HepG2 (cell line): Measurements from ENCODE around the gene MTHFSD. TPM values are rescaled to one million over a fixed set of nuclear protein-coding genes. Genes with fewer than 3 reads are reported as not detected.
A peak's percentile ranks its signal among the peaks of the same experiment; 100 is the strongest.

Source experiments
- ATAC-seq: fragments of 200-7000 bp; cut with Tn5 transposase; 3 replicates; pipeline ENCODE4 v1.9.1; 2020; ENCODE audit warnings: mild to moderate bottlenecking, moderate library complexity
- BruUV-seq: library from RNA; stranded (reverse); fragments of 400-500 nt; replicated peaks from 2 replicates; lab custom pipeline; 2021; lab: Mats Ljungman, UMichigan
- CTCF ChIA-PET: fragments of 300-600 bp; formaldehyde crosslinking; extraction: SDS; loops from one replicate; lab custom pipeline; 2021; ENCODE audit warnings: low total read pairs, inconsistent platforms, low intra/inter-chr PET ratio; lab: Yijun Ruan, JAX
- POLR2A ChIA-PET: fragments of 350-600 bp; sonication (Branson Sonifier 250); formaldehyde crosslinking; loops from one replicate; lab custom pipeline; 2020; ENCODE audit warnings: antibody characterized with exemption, inconsistent platforms; lab: Yijun Ruan, JAX
- DNase-seq: peaks from one replicate; pipeline ENCODE4 v3.0.0-alpha.2; 2015; ENCODE audit warnings: low spot score
- FAIRE-seq: peaks from 3 replicates; lab custom pipeline; 2011; peaks lifted over from hg19 to GRCh38; lab: Jason Lieb, UNC
- H2AFZ ChIP-seq: one replicate; pipeline ENCODE4 v1.6.1; 2011; ENCODE audit warnings: low read length, inconsistent platforms
- H3K27ac ChIP-seq: fragments of 300-600 bp; 3 replicates; pipeline ENCODE4 v1.8.0; 2011; ENCODE audit warnings: mixed run types, mild to moderate bottlenecking, mixed read lengths, low read length, inconsistent platforms; ENCODE audit not compliant: insufficient read depth; ENCODE audit errors: extremely low read length
- H3K27me3 ChIP-seq, 2 experiments: fragments of 200-600 bp in 1 of 2; 2 replicates in 1 of 2; 3 replicates in 1 of 2; pipeline versions ENCODE4 v1.6.0 to v1.8.0; 2011; ENCODE audit warnings: low read length in 2 of 2, mild to moderate bottlenecking in 2 of 2, moderate library complexity in 2 of 2, inconsistent platforms in 1 of 2; ENCODE audit not compliant: insufficient read depth in 2 of 2, control insufficient read depth in 1 of 2
- H3K36me3 ChIP-seq, 2 experiments: fragments of 200-600 bp in 1 of 2; replicated peaks in 1 of 2; 2 replicates in 1 of 2; 3 replicates in 1 of 2; pipeline versions ENCODE4 v1.5.1 to v1.8.0; 2011; ENCODE audit warnings: low read length in 2 of 2, inconsistent platforms in 1 of 2; ENCODE audit not compliant: insufficient read depth in 2 of 2, control insufficient read depth in 1 of 2
- H3K4me1 ChIP-seq: 2 replicates; pipeline ENCODE4 v1.5.1; 2012; ENCODE audit warnings: low read length, inconsistent platforms; ENCODE audit not compliant: insufficient read depth
- H3K4me2 ChIP-seq: 2 replicates; pipeline ENCODE4 v1.6.0; 2011; ENCODE audit warnings: low read depth, low read length, inconsistent platforms
- H3K4me3 ChIP-seq, 3 experiments: fragments of 200-600 bp in 1 of 3; sonication (generic), shearing (Covaris generic) in 1 of 3; replicated peaks in 1 of 3; 2 replicates each; pipeline ENCODE4 v1.5.1; 2011 to 2016; ENCODE audit warnings: low read length in 3 of 3, inconsistent platforms in 2 of 3, low read depth in 2 of 3, mild to moderate bottlenecking in 2 of 3, control low read depth in 1 of 3, mixed read lengths in 1 of 3; ENCODE audit not compliant: insufficient read depth in 1 of 3
- H3K79me2 ChIP-seq: one replicate; pipeline ENCODE4 v1.6.1; 2011; ENCODE audit warnings: low read length, inconsistent platforms; ENCODE audit not compliant: insufficient read depth
- H3K9ac ChIP-seq: 2 replicates; pipeline ENCODE4 v1.6.0; 2011; ENCODE audit warnings: mild to moderate bottlenecking, low read depth, low read length, inconsistent platforms; ENCODE audit not compliant: insufficient read depth
- H3K9me3 ChIP-seq: 2 replicates; pipeline ENCODE4 v1.5.1; 2012; ENCODE audit warnings: mild to moderate bottlenecking, low read length
- H4K20me1 ChIP-seq: 2 replicates; pipeline ENCODE4 v1.6.0; 2011; ENCODE audit warnings: inconsistent platforms, mild to moderate bottlenecking, low read length, moderate library complexity; ENCODE audit not compliant: insufficient read depth
- EZH2 ChIP-seq: conservative IDR thresholded peaks from 2 replicates; pipeline ENCODE4 v1.6.1; 2012; ENCODE audit warnings: mild to moderate bottlenecking, low read depth, low read length, moderate library complexity
- SAP130 ChIP-seq: IDR thresholded peaks from 2 replicates; pipeline ENCODE4 v1.6.1; 2016; ENCODE audit warnings: low read depth
- TSC22D2 ChIP-seq: sonication (generic); formaldehyde crosslinking; IDR thresholded peaks from 2 replicates; pipeline ENCODE4 v1.5.1; 2020; ENCODE audit warnings: missing genetic modification reagents, mild to moderate bottlenecking, borderline replicate concordance
- WIZ ChIP-seq: sonication (generic); formaldehyde crosslinking; IDR thresholded peaks from 2 replicates; pipeline ENCODE4 v1.5.1; 2020; ENCODE audit warnings: mild to moderate bottlenecking, missing genetic modification reagents
- ZNF124 ChIP-seq: sonication (generic); formaldehyde crosslinking; IDR thresholded peaks from 2 replicates; pipeline ENCODE4 v1.4.0; 2020; ENCODE audit warnings: missing genetic modification reagents
- ZNF263 ChIP-seq: sonication (generic); formaldehyde crosslinking; IDR thresholded peaks from 2 replicates; pipeline ENCODE4 v1.4.0; 2020; ENCODE audit warnings: missing genetic modification reagents
- ZNF432 ChIP-seq: sonication (generic); formaldehyde crosslinking; IDR thresholded peaks from 2 replicates; pipeline ENCODE4 v1.5.0; 2020; ENCODE audit warnings: missing genetic modification reagents, mild to moderate bottlenecking, borderline replicate concordance
- ZNF547 ChIP-seq: sonication (generic); formaldehyde crosslinking; IDR thresholded peaks from 2 replicates; pipeline ENCODE4 v1.5.1; 2020; ENCODE audit warnings: mild to moderate bottlenecking, missing genetic modification reagents
- ZNF614 ChIP-seq: IDR thresholded peaks from 2 replicates; pipeline ENCODE4 v1.6.1; 2018; ENCODE audit warnings: missing biosample characterization, missing genetic modification reagents, inconsistent platforms, borderline replicate concordance
- WGBS: methylation state at CpG from one replicate; pipeline ENCODE4 v1.1.6; 2017; ENCODE audit warnings: low lambda C conversion rate; 5-methylcytosine and 5-hydroxymethylcytosine counted together
- in situ Hi-C: cut with HindIII; loops from 2 replicates; pipeline ENCODE4 v1.10.0; 2017; ENCODE audit warnings: low pct_unique_long_range_greater_than_20kb; ENCODE audit not compliant: extremely low pct_ligation_motif_present
- intact Hi-C: fragments of 100-400 bp; cut with micrococcal nuclease; formaldehyde crosslinking; loops from one replicate; pipeline ENCODE4 v1.10.0; 2022; ENCODE audit not compliant: unreplicated experiment
- polyA plus RNA-seq, 8 experiments: library from polyadenylated mRNA; depleted of rRNA in 3 of 8; stranded (reverse) in 7 of 8; unstranded in 1 of 8; fragments of >200 nt; fragmentation: Illumina TruSeq in 4 of 8; extraction: Trizol in 4 of 8; gene quantifications; 2 replicates each; pipeline versions ENCODE4 v1.2.1 to v1.2.3, GENCODE V29; 2011 to 2016; ENCODE audit warnings: low read depth in 4 of 8, missing spikeins in 1 of 8, mixed read lengths in 1 of 8; ENCODE audit not compliant: insufficient read depth in 1 of 8
- total RNA-seq, 5 experiments: library from RNA; depleted of rRNA; stranded (reverse); fragments of >200 nt; fragmentation: Illumina TruSeq; extraction: Trizol; gene quantifications; 2 replicates each; pipeline ENCODE4 v1.2.3, GENCODE V29; 2016; ENCODE audit warnings: low read depth in 1 of 5
- TF ChIP-seq, protein P1 (sequence below): sonication (generic); formaldehyde crosslinking; IDR thresholded peaks from 2 replicates; pipeline ENCODE4 v1.4.0; 2020; ENCODE audit warnings: missing genetic modification reagents

MTHFSD gene
- total and polyA plus RNA-seq, 2 of the 13 experiments (the other 11 are each of a cell fraction or from before 2014, with no cell fraction given): 14.2 to 16.3 TPM

DNA sequence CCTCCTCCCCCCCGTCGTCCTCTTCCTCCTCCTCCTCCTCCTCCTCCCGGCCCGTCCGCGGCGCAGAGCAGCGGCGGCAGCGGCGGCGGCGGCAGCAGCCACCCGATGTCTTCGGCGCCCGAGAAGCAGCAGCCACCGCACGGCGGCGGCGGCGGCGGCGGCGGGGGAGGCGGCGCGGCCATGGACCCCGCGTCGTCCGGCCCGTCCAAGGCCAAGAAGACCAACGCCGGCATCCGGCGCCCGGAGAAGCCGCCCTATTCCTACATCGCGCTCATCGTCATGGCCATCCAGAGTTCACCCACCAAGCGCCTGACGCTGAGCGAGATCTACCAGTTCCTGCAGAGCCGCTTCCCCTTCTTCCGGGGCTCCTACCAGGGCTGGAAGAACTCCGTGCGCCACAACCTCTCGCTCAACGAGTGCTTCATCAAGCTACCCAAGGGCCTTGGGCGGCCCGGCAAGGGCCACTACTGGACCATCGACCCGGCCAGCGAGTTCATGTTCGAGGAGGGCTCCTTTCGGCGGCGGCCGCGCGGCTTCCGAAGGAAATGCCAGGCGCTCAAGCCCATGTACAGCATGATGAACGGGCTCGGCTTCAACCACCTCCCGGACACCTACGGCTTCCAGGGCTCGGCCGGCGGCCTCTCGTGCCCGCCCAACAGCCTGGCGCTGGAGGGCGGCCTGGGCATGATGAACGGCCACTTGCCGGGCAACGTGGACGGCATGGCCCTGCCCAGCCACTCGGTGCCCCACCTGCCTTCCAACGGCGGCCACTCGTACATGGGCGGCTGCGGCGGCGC lies 44.4 kb downstream of the MTHFSD start, which contains the start of gene FOXF1:
TSS of gene FOXF1 (plus strand) at position 63 of the 797 bp plus-strand sequence. CDS start at position 106, 43 bp downstream.
- no peaks in the 10 kb centered on the region for H3K4me1 ChIP-seq
- BruUV-seq: no TSS peak
- H4K20me1 ChIP-seq: no peaks in the 10 kb centered on the region; the same call in 1 of the 2 replicates
- TF ChIP-seq ZNF432 (CRISPR knock-in tag): no peak
- no peak for TF ChIP-seq ZNF547
- no peak for TF ChIP-seq TSC22D2 (CRISPR knock-in tag)
- peak; percentile 41; the same call in 1 of the 2 replicates for TF ChIP-seq EZH2
- TF ChIP-seq SAP130 (CRISPR knock-in tag): no peak
- TF ChIP-seq, protein P1, sequence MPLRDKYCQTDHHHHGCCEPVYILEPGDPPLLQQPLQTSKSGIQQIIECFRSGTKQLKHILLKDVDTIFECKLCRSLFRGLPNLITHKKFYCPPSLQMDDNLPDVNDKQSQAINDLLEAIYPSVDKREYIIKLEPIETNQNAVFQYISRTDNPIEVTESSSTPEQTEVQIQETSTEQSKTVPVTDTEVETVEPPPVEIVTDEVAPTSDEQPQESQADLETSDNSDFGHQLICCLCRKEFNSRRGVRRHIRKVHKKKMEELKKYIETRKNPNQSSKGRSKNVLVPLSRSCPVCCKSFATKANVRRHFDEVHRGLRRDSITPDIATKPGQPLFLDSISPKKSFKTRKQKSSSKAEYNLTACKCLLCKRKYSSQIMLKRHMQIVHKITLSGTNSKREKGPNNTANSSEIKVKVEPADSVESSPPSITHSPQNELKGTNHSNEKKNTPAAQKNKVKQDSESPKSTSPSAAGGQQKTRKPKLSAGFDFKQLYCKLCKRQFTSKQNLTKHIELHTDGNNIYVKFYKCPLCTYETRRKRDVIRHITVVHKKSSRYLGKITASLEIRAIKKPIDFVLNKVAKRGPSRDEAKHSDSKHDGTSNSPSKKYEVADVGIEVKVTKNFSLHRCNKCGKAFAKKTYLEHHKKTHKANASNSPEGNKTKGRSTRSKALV (CRISPR knock-in tag): peak; percentile 87
- TF ChIP-seq ZNF614 (CRISPR knock-in tag): no peak
- TF ChIP-seq WIZ: no peak
- TF ChIP-seq ZNF263 (CRISPR knock-in tag): 0 out of 2 replicates have a peak, but pooled peaks have one; percentile 5
- TF ChIP-seq ZNF124: no peak
- H2AFZ ChIP-seq: no peak within 1 kb of the TSS
- H3K9me3 ChIP-seq: no peaks in the 10 kb centered on the region
- intact Hi-C loops: no loop called here
- no peak within 1 kb of the TSS for H3K27ac ChIP-seq
- POLR2A ChIA-PET: no interaction called here
- no peaks in the 10 kb centered on the region for H3K79me2 ChIP-seq
- 33% methylated on average over 46 of the region's 89 CpGs for whole genome bisulfite sequencing
- H3K4me2 ChIP-seq: peak within 1 kb of the TSS; percentile 52
- no peaks in the 10 kb centered on the region for H3K36me3 ChIP-seq
- ATAC-seq (no peak), DNase-seq (no peak), FAIRE-seq (no peak)
- in situ Hi-C loops: loop anchor here (10.0 to 25.0 kb wide), 2 partner anchors 466 to 698 kb away; no protein-coding TSS in a partner anchor
- H3K9ac ChIP-seq: no peak within 1 kb of the TSS
- H3K4me3 ChIP-seq: peak within 1 kb of the TSS in 2 of 3 experiments; percentile 32 to 46; a peak in 3 of 6 replicates
- peaks cover 31 to 90% of the 10 kb centered on the region in 2 experiments for H3K27me3 ChIP-seq
- CTCF ChIA-PET: no interaction called here
